Measurements from ENCODE around the gene MYH16. TPM values are rescaled to one million over a fixed set of nuclear protein-coding genes. Genes with fewer than 3 reads are reported as not detected.
"Not testable (repeated sequence)": the region's sequence is repeated elsewhere in the genome, so short reads cannot be mapped to it uniquely, and the experiment has no call there.

The MYH16 gene
- total and polyA plus RNA-seq, 9 donors, result 0.11 to 0.56 (median 0.22) TPM; not detected in 1

GRCh38 chr7:99344061-99344647 is 71.5 kb downstream of the MYH16 start:
- peaks cover 47% of the 10 kb centered on the region for H3K36me3 ChIP-seq (ENCODE audit: control insufficient read depth, insufficient read depth, low read length)
- H3K27me3 ChIP-seq (ENCODE audit: control insufficient read depth, insufficient read depth, low read length), result no peaks in the 10 kb centered on the region
- H3K9me3 ChIP-seq (replicated peaks; ENCODE audit: control insufficient read depth, low read depth, low read length), result no peaks in the 10 kb centered on the region
- H3K27ac ChIP-seq (ENCODE audit: low read length), result no peak overlapping the region
- H3K4me3 ChIP-seq (ENCODE audit: low read length), result no peak overlapping the region
- no peaks in the 10 kb centered on the region for H3K4me1 ChIP-seq (ENCODE audit: control insufficient read depth, insufficient read depth, low read length)
- no peak for DNase-seq
- WGBS (ENCODE audit: insufficient coverage), result 97% methylated on average over 7 of the region's 13 CpGs

GRCh38 chr7:99350641-99351040 is 78.0 kb downstream of the MYH16 start:
- WGBS (ENCODE audit: insufficient coverage), result no CpG with 5 or more reads among the region's 3 CpGs

DNA sequence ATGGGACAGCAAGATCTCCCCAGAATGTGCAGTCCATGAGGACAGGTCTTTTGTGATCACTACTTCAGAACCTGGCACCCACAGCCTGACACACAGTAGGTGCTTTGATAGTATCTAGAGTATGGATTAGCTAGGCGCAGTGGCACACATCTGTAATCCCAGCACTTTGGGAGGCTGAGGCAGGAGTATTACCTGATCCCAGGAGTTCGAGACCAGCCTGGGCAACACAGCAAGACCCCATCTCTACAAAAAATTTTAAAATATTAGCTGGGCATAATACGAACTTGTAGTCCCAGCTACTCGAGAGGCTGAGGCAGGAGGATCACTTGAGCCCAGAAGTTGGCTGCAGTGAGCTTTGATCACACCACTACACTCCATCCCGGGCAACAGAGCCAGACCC is 79.6 kb downstream of the MYH16 start:
- H3K27me3 ChIP-seq (ENCODE audit: control insufficient read depth, insufficient read depth, low read length), result no peaks in the 10 kb centered on the region
- H3K4me1 ChIP-seq (ENCODE audit: control insufficient read depth, insufficient read depth, low read length), result no peaks in the 10 kb centered on the region
- no peak for DNase-seq
- H3K27ac ChIP-seq (ENCODE audit: low read length), result no peak overlapping the region
- no peak overlapping the region for H3K4me3 ChIP-seq (ENCODE audit: low read length)
- peaks cover 51% of the 10 kb centered on the region for H3K36me3 ChIP-seq (ENCODE audit: control insufficient read depth, insufficient read depth, low read length)
- 94% methylated on average over 3 of the region's 5 CpGs for WGBS (ENCODE audit: insufficient coverage)
- H3K9me3 ChIP-seq (replicated peaks; ENCODE audit: control insufficient read depth, low read depth, low read length), result no peaks in the 10 kb centered on the region

More at GRCh38 chr7:99350641-99351040, 78.0 kb downstream of the MYH16 start:
- not testable (repeated sequence) for H3K4me1 ChIP-seq (ENCODE audit: control insufficient read depth, insufficient read depth, low read length); DNase-seq; H3K9me3 ChIP-seq (replicated peaks; ENCODE audit: control insufficient read depth, low read depth, low read length); H3K27me3 ChIP-seq (ENCODE audit: control insufficient read depth, insufficient read depth, low read length); H3K27ac ChIP-seq (ENCODE audit: low read length); H3K4me3 ChIP-seq (ENCODE audit: low read length)
- H3K36me3 ChIP-seq (ENCODE audit: control insufficient read depth, insufficient read depth, low read length), result peaks cover 48% of the 10 kb centered on the region

DNA sequence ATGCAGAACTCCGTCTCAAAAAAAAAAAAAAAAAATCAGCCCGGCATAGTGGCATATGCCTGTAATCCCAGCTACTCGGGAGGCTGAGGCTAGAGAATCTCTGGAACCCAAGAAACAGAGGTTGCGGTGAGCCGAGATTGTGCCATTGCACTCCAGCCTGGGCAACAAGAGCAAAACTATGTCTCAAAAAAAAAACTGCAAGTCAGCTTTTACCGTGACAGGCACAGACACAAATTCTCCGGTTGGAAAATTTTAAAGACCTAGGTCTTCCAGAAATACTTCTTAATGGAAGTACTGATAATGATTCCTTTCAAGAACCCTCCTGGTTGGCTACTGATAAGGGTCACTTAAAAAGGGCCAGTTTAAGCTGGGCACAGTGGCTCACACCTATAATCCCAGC is 82.5 kb downstream of the MYH16 start:
- WGBS (ENCODE audit: insufficient coverage), result 96% methylated on average over 5 of the region's 7 CpGs
- Histone ChIP-seq H3K27me3 (ENCODE audit: control insufficient read depth, insufficient read depth, low read length) (no peaks in the 10 kb centered on the region), H3K4me3 (ENCODE audit: low read length) (no peak overlapping the region), H3K4me1 (ENCODE audit: control insufficient read depth, insufficient read depth, low read length) (no peaks in the 10 kb centered on the region), H3K27ac (ENCODE audit: low read length) (no peak overlapping the region), H3K9me3 (replicated peaks; ENCODE audit: control insufficient read depth, low read depth, low read length) (no peaks in the 10 kb centered on the region), H3K36me3 (ENCODE audit: control insufficient read depth, insufficient read depth, low read length) (peaks cover 63% of the 10 kb centered on the region)
- DNase-seq, result no peak

DNA sequence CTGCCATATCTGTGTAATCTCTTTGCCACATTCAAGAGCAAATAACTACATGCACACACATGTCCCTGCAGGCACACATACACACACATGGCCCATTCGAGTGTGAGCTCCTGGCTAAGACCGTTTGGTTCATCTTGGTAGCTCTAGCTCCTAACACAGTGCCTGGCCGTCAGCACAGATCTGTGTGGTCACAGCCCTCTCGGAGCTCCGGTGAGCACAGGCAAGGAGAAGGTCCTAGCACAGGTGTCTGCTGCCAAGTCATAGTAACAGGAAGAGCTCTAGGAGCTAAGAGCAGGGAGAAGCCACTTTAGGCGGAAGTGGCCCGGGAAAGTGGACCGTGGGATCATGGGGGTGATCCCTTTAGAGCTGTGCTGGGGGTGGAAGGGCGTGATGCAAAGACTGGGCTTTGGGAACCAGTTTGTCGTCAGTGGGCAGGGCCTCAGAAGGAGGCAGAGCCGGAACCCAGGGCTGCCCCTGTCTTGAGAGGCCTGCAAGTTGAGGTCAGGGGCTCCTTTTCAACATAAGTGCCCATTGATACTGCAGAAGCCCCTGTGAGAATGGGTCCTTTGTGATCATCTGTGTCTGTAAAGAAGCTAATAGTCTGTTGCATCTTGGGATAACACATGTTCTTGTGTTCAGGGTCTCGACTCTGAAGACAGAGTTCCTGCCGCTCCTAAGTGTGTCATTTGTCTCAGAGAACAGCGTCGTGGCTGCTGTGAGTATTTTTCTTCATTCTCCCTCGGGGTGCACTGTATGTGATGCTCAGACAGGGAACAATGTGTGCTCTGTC is 85.3 kb downstream of the MYH16 start:
- Histone ChIP-seq H3K9me3 (replicated peaks; ENCODE audit: control insufficient read depth, low read depth, low read length) (no peaks in the 10 kb centered on the region), H3K4me1 (ENCODE audit: control insufficient read depth, insufficient read depth, low read length) (no peaks in the 10 kb centered on the region), H3K36me3 (ENCODE audit: control insufficient read depth, insufficient read depth, low read length) (peaks cover 69% of the 10 kb centered on the region), H3K4me3 (ENCODE audit: low read length) (no peak overlapping the region), H3K27ac (ENCODE audit: low read length) (no peak overlapping the region), H3K27me3 (ENCODE audit: control insufficient read depth, insufficient read depth, low read length) (no peaks in the 10 kb centered on the region)
- 93% methylated on average over 14 of the region's 16 CpGs for WGBS (ENCODE audit: insufficient coverage)
- no peak for DNase-seq

DNA sequence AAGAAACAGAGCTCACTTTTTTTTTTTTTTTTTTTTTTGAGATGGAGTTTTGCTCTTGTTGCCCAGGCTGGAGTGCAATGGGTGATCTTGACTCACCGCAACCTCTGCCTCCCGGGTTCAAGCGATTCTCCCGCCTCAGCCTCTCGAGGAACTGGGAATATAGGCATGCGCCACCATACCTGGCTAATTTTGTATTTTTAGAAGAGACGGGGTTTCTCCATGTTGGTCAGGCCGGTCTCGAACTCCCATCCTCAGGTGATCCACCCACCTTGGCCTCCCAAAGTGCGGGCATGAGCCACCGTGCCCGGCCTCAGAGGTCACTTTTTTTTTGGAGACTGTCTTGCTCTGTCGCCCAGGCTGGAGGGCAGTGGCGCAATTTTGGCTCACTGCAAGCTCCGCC is 85.9 kb downstream of the MYH16 start:
- not testable (repeated sequence) for H3K9me3 ChIP-seq (replicated peaks; ENCODE audit: control insufficient read depth, low read depth, low read length); H3K4me1 ChIP-seq (ENCODE audit: control insufficient read depth, insufficient read depth, low read length); DNase-seq; H3K27me3 ChIP-seq (ENCODE audit: control insufficient read depth, insufficient read depth, low read length); H3K27ac ChIP-seq (ENCODE audit: low read length); H3K4me3 ChIP-seq (ENCODE audit: low read length)
- WGBS (ENCODE audit: insufficient coverage), result 99% methylated on average over 10 of the region's 15 CpGs
- H3K36me3 ChIP-seq (ENCODE audit: control insufficient read depth, insufficient read depth, low read length), result peaks cover 75% of the 10 kb centered on the region

DNA sequence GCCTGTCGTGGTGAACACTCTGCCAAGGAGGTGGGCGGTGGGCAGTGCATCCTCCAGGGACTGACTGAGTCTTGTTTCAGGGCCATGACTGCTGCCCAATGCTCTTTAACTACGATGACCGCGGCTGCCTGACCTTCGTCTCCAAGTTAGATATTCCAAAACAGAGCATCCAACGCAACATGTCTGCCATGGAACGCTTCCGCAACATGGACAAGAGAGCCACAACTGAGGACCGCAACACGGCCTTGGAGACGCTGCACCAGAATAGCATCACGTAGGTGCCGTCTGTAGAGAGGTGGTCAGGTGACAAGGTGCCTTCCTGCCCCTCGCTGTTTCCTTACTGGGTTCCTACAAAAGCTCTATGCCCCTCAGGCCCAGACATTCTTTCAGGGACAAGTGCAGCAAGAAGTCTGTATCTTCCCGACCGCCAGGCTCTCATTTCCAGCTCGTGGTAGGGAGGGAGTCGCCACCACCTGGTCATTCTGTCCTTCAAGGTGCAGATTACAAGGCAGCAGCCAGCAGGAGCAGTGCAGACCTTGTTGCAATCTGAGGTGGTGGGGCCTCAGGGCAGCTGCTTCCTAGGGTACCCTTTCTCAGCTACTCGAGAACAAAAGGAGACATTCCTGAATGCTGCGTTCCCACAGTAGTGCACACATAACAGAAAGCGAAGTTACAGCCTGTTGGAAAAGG is 87.0 kb downstream of the MYH16 start:
- no peaks in the 10 kb centered on the region for H3K4me1 ChIP-seq (ENCODE audit: control insufficient read depth, insufficient read depth, low read length)
- 88% methylated on average over 19 of the region's 22 CpGs for WGBS (ENCODE audit: insufficient coverage)

More for the DNA sequence above, 87.0 kb downstream of the MYH16 start:
- Histone ChIP-seq H3K36me3 (ENCODE audit: control insufficient read depth, insufficient read depth, low read length) (peaks cover 79% of the 10 kb centered on the region), H3K4me3 (ENCODE audit: low read length) (no peak overlapping the region), H3K27ac (ENCODE audit: low read length) (no peak overlapping the region), H3K9me3 (replicated peaks; ENCODE audit: control insufficient read depth, low read depth, low read length) (no peaks in the 10 kb centered on the region), H3K27me3 (ENCODE audit: control insufficient read depth, insufficient read depth, low read length) (no peaks in the 10 kb centered on the region)
- no peak for DNase-seq

Other genes starting within 250 kb of the MYH16 start
- gene SMURF1, start 128.7 kb upstream of the MYH16 start, total RNA-seq, result 8.4 TPM
- gene SMURF1, start 128.7 kb upstream of the MYH16 start, polyA plus RNA-seq (ENCODE audit: insufficient read depth in 1 of 8, insufficient read length in 8 of 8, low replicate concordance in 1 of 8), result 10 to 100 TPM in 1 of 8 donors, 1 to 10 TPM in 7; 7.3 to 11.2 (median 8.5) TPM
- gene KPNA7, start 64.7 kb upstream of the MYH16 start, total RNA-seq, result not detected
- not detected for gene KPNA7, start 64.7 kb upstream of the MYH16 start, polyA plus RNA-seq (ENCODE audit: insufficient read depth in 1 of 8, insufficient read length in 8 of 8, low replicate concordance in 1 of 8)
- 54.6 TPM for gene ARPC1A, start 53.1 kb downstream of the MYH16 start, total RNA-seq
- 10 to 100 TPM; 55.1 to 90.3 (median 66.6) TPM for gene ARPC1A, start 53.1 kb downstream of the MYH16 start, polyA plus RNA-seq (ENCODE audit: insufficient read depth in 1 of 8, insufficient read length in 8 of 8, low replicate concordance in 1 of 8)
- gene ARPC1B, start 101.9 kb downstream of the MYH16 start, total RNA-seq, result 51.3 TPM
- 10 to 100 TPM; 39.6 to 66.7 (median 50.2) TPM for gene ARPC1B, start 101.9 kb downstream of the MYH16 start, polyA plus RNA-seq (ENCODE audit: insufficient read depth in 1 of 8, insufficient read length in 8 of 8, low replicate concordance in 1 of 8)
- gene PDAP1, start 135.8 kb downstream of the MYH16 start, total RNA-seq, result 64.8 TPM
- gene PDAP1, start 135.8 kb downstream of the MYH16 start, polyA plus RNA-seq (ENCODE audit: insufficient read depth in 1 of 8, insufficient read length in 8 of 8, low replicate concordance in 1 of 8), result 100 to 1,000 TPM; 119 to 155 (median 138) TPM
- gene BUD31, start 136.1 kb downstream of the MYH16 start, total RNA-seq, result 72.8 TPM
- 10 to 100 TPM; 74.5 to 88.5 (median 79.7) TPM for gene BUD31, start 136.1 kb downstream of the MYH16 start, polyA plus RNA-seq (ENCODE audit: insufficient read depth in 1 of 8, insufficient read length in 8 of 8, low replicate concordance in 1 of 8)
- 4.3 TPM for gene PTCD1, start 166.0 kb downstream of the MYH16 start, total RNA-seq
- 1 to 10 TPM; 2.9 to 6.0 (median 4.2) TPM for gene PTCD1, start 166.0 kb downstream of the MYH16 start, polyA plus RNA-seq (ENCODE audit: insufficient read depth in 1 of 8, insufficient read length in 8 of 8, low replicate concordance in 1 of 8)
- 31.8 TPM for gene CPSF4, start 166.1 kb downstream of the MYH16 start, total RNA-seq
- gene CPSF4, start 166.1 kb downstream of the MYH16 start, polyA plus RNA-seq (ENCODE audit: insufficient read depth in 1 of 8, insufficient read length in 8 of 8, low replicate concordance in 1 of 8), result 10 to 100 TPM; 29.2 to 48.3 (median 35.8) TPM
- gene ATP5MF, start 193.3 kb downstream of the MYH16 start, total RNA-seq, result 498 TPM
- 100 to 1,000 TPM; 336 to 432 (median 388) TPM for gene ATP5MF, start 193.3 kb downstream of the MYH16 start, polyA plus RNA-seq (ENCODE audit: insufficient read depth in 1 of 8, insufficient read length in 8 of 8, low replicate concordance in 1 of 8)
- gene ZNF789, start 200.1 kb downstream of the MYH16 start, total RNA-seq, result 22.0 TPM
- gene ZNF789, start 200.1 kb downstream of the MYH16 start, polyA plus RNA-seq (ENCODE audit: insufficient read depth in 1 of 8, insufficient read length in 8 of 8, low replicate concordance in 1 of 8), result 10 to 100 TPM; 14.8 to 53.8 (median 23.2) TPM
- gene ZNF394, start 227.4 kb downstream of the MYH16 start, total RNA-seq, result 19.9 TPM
- gene ZNF394, start 227.4 kb downstream of the MYH16 start, polyA plus RNA-seq (ENCODE audit: insufficient read depth in 1 of 8, insufficient read length in 8 of 8, low replicate concordance in 1 of 8), result 10 to 100 TPM in 4 of 8 donors, 1 to 10 TPM in 4; 7.9 to 11.2 (median 9.9) TPM
- gene ZKSCAN5, start 231.8 kb downstream of the MYH16 start, total RNA-seq, result 10.7 TPM
- 10 to 100 TPM in 2 of 8 donors, 1 to 10 TPM in 6; 7.1 to 11.5 (median 9.5) TPM for gene ZKSCAN5, start 231.8 kb downstream of the MYH16 start, polyA plus RNA-seq (ENCODE audit: insufficient read depth in 1 of 8, insufficient read length in 8 of 8, low replicate concordance in 1 of 8)